DOHH2 (cell line): ENCODE measurements around the gene CD151.

Experiments used
- EZH2phosphoT487 ChIP-seq: fragments of 200-600 bp; sonication (generic); IDR thresholded peaks from 2 replicates; pipeline ENCODE4 v1.6.1; 2017; ENCODE audit warnings: borderline replicate concordance, mild to moderate bottlenecking, antibody characterized with exemption, low read length, moderate library complexity, mixed read lengths
- TF ChIP-seq, protein P1 (sequence below): fragments of 200-600 bp; sonication (generic); IDR thresholded peaks from one replicate; pipeline ENCODE4 v1.5.1; 2014; ENCODE audit warnings: antibody characterized with exemption, mild to moderate bottlenecking, low read depth, low read length; ENCODE audit not compliant: poor library complexity, severe bottlenecking

DNA sequence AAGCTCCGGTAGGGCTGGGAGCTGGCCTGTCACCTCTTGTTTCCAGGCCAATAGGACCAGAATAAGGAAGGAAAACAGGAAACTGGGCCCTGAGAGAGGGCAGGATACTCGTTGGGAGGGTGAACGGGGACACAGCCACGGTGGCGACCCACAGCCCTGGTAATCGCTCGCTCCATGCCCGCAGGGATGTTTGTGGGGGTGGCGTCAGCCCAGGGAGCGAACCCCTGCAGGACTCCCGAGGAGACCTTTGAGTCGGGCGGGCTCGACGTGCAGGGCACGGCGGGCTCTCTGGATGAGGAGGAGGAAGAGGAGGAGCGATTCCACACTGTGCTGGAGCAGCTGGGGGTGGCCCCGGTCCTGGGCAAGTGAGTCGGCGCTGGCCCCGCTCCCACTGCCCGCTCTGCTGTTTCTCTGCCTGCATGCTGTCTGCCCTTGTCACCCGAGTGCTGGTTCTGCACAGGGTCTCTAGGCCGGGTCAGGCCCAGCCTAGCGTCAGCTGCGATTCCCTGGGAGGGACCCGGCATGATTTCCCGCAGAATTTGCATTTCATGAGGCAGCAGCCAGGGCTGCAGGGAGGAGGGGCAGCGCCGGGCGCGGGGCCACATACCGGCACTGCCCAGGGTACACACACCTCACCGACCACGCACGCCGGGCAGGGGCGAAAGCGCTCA lies 3.4 kb upstream of the CD151 start:
- TF ChIP-seq EZH2phosphoT487, result no peak
- TF ChIP-seq, protein P1, sequence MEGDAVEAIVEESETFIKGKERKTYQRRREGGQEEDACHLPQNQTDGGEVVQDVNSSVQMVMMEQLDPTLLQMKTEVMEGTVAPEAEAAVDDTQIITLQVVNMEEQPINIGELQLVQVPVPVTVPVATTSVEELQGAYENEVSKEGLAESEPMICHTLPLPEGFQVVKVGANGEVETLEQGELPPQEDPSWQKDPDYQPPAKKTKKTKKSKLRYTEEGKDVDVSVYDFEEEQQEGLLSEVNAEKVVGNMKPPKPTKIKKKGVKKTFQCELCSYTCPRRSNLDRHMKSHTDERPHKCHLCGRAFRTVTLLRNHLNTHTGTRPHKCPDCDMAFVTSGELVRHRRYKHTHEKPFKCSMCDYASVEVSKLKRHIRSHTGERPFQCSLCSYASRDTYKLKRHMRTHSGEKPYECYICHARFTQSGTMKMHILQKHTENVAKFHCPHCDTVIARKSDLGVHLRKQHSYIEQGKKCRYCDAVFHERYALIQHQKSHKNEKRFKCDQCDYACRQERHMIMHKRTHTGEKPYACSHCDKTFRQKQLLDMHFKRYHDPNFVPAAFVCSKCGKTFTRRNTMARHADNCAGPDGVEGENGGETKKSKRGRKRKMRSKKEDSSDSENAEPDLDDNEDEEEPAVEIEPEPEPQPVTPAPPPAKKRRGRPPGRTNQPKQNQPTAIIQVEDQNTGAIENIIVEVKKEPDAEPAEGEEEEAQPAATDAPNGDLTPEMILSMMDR, result no peak
